C4-2B (cell line): Measurements from ENCODE around the gene PIK3CG.
"Not testable (repeated sequence)": the region's sequence is repeated elsewhere in the genome, so short reads cannot be mapped to it uniquely, and the experiment has no call there.

Experiments used
- H3K27ac ChIP-seq: fragments of 450-650 bp; 2 replicates; pipeline ENCODE4 v1.5.1; 2017
- CTCF ChIP-seq: fragments of 450-650 bp; conservative IDR thresholded peaks from 2 replicates; pipeline ENCODE4 v1.5.1; 2017; ENCODE audit warnings: mild to moderate bottlenecking
- ZFX ChIP-seq: fragments of 450-650 bp; IDR thresholded peaks from 2 replicates; pipeline ENCODE4 v1.6.1; 2017

Gene PIK3CG

GRCh38 chr7:106824458-106824857 is 40.6 kb upstream of the PIK3CG start:
- TF ChIP-seq ZFX = no peak
- TF ChIP-seq CTCF = no peak
- H3K27ac ChIP-seq = no peak overlapping the region

- no peak for TF ChIP-seq CTCF
- TF ChIP-seq ZFX = no peak
- H3K27ac ChIP-seq = no peak overlapping the region
These were observed 37.5 kb upstream of the PIK3CG start for GRCh38 chr7:106827626-106828025.

- H3K27ac ChIP-seq = no peak overlapping the region
- TF ChIP-seq ZFX (no peak), CTCF (no peak)
These were observed 35.6 kb upstream of the PIK3CG start for GRCh38 chr7:106829496-106829895.

GRCh38 chr7:106830896-106831295 is 34.2 kb upstream of the PIK3CG start:
- not testable (repeated sequence) for H3K27ac ChIP-seq

GRCh38 chr7:106836816-106837215 is 28.3 kb upstream of the PIK3CG start:
- TF ChIP-seq ZFX (no peak), CTCF (no peak)

GRCh38 chr7:106839511-106839910 is 25.6 kb upstream of the PIK3CG start:
- no peak for TF ChIP-seq CTCF
- no peak for TF ChIP-seq ZFX
- H3K27ac ChIP-seq = no peak overlapping the region

More at GRCh38 chr7:106836816-106837215, 28.3 kb upstream of the PIK3CG start:
- no peak overlapping the region for H3K27ac ChIP-seq

GRCh38 chr7:106840342-106840741 is 24.7 kb upstream of the PIK3CG start:
- no peak overlapping the region for H3K27ac ChIP-seq
- TF ChIP-seq CTCF (no peak), ZFX (no peak)

- no peak overlapping the region for H3K27ac ChIP-seq
- TF ChIP-seq CTCF = no peak
- TF ChIP-seq ZFX = no peak
These were observed 23.1 kb upstream of the PIK3CG start for GRCh38 chr7:106841896-106842390.
